NCI-H1092 treated with DMSO at 0.1 percent for 48 hours (cell line): ENCODE results near the gene BAD.
A peak's percentile ranks its signal among the peaks of the same experiment; 100 is the strongest.
"Not testable (repeated sequence)": the region's sequence is repeated elsewhere in the genome, so short reads cannot be mapped to it uniquely, and the experiment has no call there.

Experiments
- DNase-seq: peaks from one replicate; lab custom pipeline; 2025; lab: John Stamatoyannopoulos, UW

BAD gene

DNA sequence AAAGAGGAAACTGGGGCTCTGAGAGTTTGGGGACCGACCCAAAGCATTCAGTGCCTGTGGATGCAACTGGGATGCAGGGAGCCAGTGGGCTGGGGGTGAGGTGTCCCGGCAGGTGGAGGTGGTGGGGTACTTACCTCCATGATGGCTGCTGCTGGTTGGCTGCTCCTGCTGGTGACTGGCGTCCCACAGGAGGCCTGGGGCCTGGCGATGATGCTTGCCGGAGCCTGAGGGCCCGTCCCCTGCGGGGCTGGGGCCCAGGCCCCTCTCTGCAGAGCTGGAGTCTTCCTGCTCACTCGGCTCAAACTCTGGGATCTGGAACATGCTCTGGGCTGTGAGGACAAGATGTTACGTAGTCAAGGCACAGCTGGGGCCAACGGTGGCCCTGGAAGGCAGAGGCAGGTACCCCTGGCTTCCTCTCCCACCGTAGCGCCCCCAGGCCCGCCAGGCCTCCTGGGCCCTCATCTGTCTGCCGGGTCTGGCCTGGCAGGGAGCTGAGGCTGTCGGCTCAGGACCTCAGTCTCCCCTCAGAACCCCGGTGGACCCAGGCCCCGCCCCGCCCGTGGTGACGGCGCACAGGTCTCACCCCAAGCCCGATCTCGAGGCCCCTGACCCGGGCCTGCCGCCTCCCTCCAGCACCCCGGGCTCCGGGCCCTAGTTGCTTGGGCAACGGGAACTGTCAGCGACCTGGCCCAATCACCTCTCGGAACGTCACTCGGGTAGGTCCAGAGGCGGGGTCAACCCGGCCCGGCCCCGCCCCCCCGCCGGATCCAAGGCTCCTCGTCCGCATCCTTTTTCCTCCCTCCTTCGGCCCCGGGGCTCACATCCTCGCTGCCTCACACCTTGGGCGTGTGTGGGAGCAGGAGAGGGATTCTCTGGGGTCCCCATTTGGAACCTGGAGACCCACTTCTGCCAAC, at the start of gene BAD:
Gene BAD, minus strand, starts transcription at position 618 of the 914 bp plus-strand sequence. Its CDS starts 297 bp downstream, at position 321.
- peak; percentile 96 for DNase-seq

DNA sequence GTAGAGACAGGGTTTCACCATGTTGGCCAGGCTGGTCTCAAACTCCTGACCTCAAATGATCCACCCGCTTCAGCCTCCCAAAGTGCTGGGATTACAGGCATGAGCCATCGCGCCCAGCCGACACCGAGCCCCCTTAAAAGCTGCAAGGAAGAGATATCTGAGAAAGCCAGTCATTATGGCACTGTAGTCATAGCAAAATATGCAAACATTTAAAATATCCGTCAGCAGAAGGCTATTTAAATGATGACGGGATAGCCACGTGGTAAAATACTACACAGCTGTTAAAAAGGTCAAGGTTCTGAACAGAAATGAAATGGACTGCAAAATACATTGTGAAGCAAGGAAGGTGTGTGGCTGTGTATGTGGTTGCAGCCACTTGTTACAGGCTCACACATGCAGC, 49.1 kb upstream of the BAD start:
- DNase-seq, result no peak

DNA sequence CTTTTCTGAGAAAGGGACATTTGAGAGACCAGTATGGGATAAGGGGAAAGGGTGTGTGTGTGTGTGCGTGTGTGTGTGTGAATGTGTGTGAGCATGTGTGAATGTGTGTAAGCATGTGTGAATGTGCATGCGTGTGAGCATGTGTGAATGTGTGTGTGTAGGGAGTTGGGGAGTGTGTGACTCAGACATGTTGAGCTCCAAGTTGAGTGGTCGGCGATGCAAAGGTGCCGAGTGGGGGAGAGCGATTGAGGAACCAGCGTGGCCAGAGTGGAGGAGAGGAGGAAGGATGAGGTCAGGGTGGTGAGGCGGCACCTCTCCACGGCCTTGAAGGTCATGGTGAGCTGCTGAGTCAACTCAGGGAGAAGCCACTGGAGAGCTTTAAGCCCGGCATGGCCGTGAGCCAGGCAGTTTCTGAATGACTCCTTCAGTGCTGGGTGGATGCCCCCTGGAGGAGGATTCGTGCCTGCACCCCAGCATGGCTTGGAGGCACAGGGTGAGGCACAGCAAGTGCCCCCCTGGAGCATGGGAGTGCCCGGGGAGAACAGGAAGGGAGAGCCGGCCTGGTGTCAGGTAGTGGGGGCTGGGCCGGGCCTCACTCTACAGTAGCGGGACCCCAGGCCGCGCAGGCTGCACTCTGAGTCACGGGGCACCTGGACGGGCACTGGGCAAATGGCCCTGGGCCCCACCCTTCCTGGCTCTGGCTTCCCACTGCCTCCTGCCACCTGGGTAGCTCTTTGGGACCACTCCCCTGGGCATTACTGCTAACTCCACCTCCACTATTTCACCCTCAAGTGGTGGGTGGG, 47.3 kb upstream of the BAD start:
- peak; percentile 56 for DNase-seq

DNA sequence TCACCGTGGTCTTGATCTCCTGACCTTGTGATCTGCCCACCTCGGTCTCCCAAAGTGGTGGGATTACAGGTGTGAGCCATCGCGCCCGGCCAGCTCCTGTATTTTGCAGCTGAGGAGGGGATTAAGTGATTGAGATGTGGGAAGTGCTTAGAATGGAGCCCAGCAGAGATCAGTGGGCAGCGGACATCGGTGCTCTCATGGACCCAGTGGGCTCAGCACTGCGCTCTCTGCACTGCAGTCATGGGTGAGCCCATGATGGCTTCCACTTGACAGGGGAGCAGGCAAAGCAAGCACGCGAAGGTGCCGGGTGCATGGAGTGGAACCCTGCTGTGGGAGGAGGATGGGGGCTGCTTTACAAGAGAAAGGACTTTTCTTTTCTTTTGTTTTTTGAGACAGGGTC, 46.4 kb upstream of the BAD start:
- DNase-seq, result no peak

DNA sequence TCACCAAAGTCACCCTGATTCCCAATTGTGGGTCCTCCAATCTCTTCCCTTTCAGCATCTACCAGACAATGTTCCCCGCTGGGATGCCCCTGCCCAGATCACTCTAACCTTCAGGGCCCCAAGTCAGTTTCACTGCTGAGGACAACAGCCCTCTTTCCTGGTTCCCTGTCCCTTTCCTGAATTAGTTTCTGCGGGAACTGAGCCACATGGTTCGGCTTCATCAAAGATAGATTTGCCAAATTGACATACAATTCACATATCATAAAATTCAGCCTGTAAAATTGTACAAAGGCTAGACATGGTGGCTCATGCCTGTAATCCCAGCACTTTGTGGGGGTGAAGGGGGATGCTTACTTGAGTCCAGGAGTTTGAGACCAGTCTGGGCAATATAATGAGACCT, 43.5 kb upstream of the BAD start:
- no peak for DNase-seq

DNA sequence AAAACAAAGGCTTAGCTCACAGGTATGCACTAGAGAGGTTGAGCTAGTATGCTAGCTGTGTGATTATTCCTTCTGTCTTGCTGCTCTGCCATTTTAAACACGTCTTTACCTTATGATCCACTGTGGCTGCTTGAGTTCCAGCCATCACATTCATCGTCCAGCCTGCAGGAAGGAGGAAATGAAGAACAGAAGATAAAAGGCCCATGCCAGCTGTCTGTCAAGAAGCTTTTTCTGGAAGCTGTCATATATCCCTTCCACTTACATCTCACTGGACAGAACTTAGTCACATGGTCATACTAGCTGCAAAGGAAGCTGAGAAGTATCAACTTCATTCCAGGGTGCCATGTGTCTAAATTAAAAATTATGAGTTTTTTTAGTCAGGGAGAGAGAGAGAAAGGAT, 42.9 kb upstream of the BAD start:
- no peak for DNase-seq

DNA sequence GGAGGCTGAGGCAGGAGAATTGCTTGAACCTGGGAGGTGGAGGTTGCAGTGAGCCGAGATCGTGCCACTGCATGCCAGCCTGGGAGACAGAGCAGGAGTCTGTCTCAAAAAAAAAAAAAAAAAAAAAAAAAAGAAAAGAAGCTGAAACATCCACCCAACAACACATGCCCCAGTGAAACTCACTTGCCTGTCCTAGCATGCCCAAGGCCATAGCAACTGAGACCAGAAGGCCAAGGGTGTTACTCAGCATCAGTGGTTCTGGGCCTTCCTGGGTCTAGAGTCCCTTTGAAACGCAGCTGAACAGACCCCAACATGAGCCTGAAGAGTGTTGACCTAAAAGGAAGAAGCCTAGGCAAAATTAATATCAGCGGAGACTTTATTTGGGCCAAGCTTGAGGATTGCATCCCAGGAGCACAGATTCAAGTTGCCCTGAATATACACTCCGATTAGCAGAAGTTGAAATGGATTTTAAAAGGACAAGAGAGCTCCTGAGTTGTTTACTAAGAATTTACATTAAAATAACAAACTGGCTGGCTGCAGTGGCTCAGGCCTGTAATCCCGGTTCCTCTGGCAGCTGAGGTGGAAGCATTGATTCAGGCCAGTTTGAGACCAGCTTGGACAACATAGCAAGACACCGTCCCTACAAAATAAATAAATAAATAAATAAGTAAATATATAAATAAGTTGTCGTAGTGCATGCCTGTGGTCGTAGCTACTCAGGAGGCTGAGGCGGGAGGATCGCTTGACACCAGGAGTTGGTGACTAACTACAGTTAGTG, 40.4 kb upstream of the BAD start:
- no peak for DNase-seq

DNA sequence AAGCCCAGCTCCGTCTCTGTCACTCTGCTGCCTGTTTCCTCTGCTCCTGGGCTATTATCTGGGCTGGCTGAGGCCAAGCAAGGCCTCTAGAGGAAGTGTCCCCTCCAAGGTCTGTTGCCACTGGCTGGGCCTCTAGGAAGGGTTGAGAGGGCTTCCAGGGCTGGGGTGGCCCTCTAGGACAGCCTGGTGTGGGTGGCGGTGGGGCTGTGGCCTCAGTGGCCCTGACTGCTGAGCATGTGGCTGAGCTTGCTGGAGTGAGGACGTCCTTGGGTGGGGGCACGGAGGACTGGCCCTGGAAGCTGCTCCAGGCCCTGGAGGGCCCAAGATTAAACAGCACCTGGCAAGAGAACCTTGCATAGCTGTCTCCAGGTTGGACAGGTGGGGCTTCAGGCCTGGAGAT, 39.5 kb upstream of the BAD start:
- not testable (repeated sequence) for DNase-seq

DNA sequence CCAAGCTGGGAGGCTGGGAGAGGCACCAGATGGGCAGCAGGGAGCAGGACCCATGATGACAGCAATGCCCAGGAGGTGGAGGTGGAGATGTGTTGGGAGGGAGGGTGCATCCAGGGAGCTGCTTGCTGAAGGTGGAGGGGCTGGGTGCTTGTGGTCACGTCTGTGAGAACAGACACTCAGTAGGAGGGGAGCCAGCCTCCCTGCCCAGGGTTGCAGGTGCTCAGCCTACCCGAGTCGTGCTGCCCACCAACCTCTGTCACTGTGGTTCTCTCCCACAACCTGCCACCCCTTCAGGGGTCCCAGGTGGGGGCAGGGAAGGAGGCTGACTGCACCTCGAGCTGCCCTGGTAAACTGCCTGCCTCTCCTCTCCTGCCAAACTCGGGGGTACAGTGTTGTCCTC, 38.9 kb upstream of the BAD start:
- no peak for DNase-seq

DNA sequence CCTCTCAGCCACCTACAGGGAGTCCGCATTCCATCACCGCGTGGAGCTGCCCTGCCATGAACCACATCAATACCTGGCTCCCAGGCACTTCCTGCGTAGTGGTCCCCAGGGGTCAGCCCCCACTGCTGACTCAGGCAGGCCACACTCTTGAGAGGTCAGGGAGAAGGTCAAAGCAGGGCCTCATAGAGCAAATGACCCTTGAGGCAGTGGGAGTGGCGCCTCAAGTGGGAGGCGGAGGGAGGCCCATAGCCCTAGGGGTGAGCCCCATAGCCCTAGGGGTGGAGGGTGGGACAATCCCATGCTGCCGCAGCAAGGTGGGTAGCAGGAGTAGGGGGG, 38.4 kb upstream of the BAD start:
- DNase-seq, result no peak

DNA sequence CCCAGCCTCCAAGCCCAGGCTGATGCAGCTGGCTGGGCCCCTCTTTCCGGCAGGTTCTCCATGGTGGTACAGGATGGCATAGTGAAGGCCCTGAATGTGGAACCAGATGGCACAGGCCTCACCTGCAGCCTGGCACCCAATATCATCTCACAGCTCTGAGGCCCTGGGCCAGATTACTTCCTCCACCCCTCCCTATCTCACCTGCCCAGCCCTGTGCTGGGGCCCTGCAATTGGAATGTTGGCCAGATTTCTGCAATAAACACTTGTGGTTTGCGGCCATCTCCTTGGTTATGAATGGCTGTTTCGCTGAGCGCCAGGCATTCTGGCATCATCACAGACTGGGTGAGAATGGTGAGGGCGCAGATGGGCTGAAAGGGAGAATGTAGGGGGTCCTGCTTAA, 37.1 kb upstream of the BAD start:
- DNase-seq, result no peak

DNA sequence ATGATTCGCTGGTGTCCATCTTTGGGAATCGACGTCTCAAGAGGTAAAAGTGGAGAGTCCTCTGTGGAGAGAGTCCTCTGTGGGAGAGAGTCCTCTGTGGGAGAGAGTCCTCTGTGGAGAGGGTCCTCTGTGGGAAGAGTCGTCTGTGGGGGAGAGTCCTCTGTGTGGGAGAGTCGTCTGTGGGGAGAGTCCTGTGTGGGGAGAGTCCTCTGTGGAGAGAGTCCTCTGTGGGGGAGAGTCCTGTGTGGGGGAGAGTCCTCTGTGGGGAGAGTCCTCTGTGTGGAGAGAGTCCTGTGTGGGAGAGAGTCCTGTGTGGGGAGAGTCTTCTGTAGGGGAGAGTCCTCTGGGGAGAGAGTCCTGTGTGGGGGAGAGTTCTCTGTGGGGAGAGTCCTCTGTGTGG, 36.6 kb upstream of the BAD start:
- no peak for DNase-seq

DNA sequence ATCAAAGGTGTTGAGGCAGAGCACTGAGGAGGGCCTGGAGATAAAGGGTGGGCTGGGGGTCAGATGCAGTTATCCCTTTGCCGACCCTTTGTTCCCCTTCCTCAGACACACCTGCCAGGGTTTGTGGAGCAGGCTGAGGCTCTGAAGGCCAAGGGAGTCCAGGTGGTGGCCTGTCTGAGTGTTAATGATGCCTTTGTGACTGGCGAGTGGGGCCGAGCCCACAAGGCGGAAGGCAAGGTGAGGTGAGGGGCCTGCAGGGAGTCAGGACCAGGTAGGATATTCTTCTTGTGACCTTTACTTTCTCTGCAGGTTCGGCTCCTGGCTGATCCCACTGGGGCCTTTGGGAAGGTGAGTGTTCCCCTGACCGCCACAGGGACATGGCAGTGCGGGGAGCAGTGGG, 36.1 kb upstream of the BAD start:
- DNase-seq, result no peak

DNA sequence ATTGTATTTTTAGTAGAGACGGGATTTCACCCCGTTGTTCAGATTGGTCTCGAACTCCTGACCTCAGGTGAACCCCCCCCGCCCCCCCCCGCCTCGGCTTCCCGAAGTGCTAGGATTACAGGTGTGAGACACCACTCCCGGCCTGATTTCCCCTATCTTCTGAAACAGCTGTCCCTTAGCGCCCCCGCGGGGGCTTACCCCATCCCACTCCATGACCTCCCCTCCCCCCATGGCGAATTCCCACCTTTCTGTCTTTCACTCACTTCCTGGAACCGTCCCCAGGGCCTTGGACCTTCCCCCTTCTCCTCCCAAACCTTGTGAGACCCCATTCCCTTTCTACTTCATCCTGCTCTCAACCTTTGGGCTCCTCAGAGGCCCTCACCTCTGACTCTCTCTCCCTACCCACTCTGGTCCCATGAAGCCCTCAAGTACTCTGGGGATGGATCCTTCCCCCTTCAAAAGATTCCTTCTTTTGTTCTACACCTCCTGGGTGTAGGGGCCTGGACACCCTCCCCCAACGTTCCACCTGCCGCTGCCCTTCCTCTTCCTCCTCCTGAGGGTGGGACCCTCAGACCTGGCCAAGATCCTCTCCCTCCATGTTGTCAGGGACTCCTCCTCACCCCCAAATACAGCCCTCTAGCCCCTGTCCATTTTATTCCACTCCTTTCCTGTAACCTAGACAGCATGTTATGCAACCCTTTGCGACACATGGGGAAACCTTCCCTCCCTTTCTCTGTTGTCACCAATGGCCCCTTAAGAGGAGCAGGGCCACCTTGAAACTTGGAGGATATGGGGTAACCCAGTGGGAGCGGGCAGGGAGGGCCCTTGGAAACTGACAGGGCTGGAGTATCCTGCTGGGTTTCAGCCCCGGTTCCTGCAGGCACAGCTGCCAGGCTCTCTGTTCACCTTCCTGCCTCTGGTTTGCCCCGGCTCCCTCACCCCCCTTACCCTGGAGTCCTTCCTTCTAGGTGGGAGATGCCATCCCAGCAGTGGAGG, 34.6 kb upstream of the BAD start:
- no peak for DNase-seq

DNA sequence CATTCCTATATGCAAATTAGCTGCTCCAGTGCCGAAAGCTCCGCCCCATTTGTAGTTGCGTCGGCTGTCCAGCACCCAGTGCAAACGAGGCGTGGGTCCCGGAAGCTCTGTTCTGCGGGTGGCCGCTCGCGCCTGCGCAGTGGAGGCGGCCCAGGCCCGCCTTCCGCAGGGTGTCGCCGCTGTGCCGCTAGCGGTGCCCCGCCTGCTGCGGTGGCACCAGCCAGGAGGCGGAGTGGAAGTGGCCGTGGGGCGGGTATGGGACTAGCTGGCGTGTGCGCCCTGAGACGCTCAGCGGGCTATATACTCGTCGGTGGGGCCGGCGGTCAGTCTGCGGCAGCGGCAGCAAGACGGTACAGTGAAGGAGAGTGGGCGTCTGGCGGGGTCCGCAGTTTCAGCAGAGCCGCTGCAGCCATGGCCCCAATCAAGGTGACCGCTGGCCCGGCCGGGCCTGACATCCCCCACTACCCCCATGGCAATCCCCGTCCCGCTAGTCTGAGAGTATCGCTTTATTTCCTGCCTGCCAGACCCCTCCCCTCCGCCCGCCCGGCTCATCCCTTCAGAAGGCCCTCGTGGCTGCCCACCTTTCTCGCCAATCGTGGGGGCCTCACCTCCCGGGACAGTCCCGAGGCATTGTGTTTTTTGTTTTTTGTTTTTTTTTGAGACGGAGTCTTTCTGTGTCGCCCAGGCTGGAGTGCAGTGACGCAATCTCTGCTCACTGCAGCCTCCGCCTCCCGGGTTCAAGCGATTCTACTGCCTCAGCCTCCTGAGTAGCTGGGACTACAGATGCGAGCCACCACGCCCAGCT, 33.7 kb upstream of the BAD start, which contains the start of gene PRDX5:
Gene PRDX5, plus strand, starts transcription at position 161 of the 805 bp plus-strand sequence. Its CDS starts 95 bp downstream, at position 256.
- DNase-seq, result peak; percentile 99

DNA sequence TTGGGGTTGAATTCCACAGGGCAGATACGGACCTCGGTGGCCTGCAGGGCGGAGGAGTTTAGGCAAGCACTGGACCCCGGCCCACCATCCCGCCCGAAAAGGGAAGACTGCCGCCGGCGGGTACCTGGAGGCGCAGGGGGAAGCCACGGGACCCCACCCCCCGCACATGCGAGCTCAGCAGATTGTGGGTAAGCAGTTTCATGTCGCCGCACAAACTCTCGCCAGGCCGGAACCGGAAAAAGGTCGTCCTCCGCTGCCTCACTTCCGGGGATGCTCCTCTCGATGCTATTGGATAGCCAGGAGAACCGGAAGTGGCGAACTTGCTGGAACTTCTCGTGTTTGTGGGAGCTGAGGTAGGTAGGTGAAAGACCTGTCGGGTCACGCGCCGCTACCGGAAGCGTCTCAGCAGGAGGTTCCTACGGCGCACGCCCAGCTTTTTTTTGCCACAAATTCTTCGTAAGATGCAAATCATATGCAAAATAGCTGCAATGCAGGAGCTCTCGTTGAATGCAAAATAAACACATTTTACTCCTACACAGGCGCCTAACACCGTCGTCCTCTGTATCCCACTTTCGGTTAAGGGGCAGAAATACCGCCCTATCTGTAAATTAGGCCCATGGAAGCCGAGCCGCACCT, 33.0 kb upstream of the BAD start, which contains the start of gene TRMT112:
Gene TRMT112, minus strand, starts transcription at position 235 of the 636 bp plus-strand sequence. Its CDS starts 33 bp downstream, at position 202.
- peak; percentile 99 for DNase-seq

DNA sequence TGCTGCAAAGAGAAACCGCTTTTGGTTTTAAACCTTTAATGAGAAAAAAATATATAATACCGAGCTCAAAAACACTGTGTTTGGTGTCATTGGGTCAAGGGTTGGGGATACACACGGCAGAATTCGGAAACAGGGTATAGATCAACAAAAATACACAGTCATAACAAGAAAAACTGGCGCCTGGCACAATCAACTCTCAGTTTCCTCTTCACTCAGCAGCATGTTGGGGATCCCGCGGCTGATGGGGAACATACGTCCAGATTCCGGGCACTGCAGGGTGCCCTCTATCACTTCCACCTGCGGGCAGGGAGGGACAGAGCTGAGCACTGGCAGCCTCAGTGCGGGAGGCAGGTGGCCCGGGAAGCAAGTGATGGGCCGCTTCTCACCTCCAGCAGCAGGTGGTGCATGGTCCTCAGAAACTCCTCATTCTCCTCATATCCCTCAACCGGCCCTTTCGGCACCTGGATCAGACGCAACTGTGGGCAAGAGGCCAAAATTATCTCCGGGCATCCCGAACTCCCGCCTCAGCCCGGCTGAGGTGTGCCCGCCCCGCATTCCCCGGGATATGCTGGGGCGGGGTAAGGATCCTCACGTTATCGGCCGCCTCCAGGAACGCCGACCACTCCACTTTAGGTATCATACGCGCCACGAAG, 32.3 kb upstream of the BAD start:
- peak; percentile 53 for DNase-seq

DNA sequence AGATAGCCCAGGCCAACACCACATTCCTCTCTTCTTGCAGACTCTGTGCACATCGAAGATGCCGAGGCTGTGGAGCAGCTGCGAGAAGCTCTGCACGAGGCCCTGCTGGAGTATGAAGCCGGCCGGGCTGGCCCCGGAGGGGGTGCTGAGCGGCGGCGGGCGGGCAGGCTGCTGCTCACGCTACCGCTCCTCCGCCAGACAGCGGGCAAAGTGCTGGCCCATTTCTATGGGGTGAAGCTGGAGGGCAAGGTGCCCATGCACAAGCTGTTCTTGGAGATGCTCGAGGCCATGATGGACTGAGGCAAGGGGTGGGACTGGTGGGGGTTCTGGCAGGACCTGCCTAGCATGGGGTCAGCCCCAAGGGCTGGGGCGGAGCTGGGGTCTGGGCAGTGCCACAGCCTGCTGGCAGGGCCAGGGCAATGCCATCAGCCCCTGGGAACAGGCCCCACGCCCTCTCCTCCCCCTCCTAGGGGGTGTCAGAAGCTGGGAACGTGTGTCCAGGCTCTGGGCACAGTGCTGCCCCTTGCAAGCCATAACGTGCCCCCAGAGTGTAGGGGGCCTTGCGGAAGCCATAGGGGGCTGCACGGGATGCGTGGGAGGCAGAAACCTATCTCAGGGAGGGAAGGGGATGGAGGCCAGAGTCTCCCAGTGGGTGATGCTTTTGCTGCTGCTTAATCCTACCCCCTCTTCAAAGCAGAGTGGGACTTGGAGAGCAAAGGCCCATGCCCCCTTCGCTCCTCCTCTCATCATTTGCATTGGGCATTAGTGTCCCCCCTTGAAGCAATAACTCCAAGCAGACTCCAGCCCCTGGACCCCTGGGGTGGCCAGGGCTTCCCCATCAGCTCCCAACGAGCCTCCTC, 31.4 kb upstream of the BAD start:
- DNase-seq, result not testable (repeated sequence)
